CD1c-positive myeloid dendritic cell (primary cell): ENCODE data around the gene RAB1B.
"Not testable (repeated sequence)": the region's sequence is repeated elsewhere in the genome, so short reads cannot be mapped to it uniquely, and the experiment has no call there.

Experiments
- DNase-seq: peaks from one replicate; pipeline ENCODE4 v3.0.0-alpha.2; 2016; ENCODE audit errors: extremely low spot score

The RAB1B gene

GRCh38 chr11:66267039-66267378, 1.4 kb upstream of the RAB1B start:
- DNase-seq: no peak

- DNase-seq: peak; percentile 87
Observed at GRCh38 chr11:66267379-66268243, 828 bp upstream of the RAB1B start.

GRCh38 chr11:66268952-66269905, 790 bp downstream of the RAB1B start:
- DNase-seq: peak; percentile 62

- DNase-seq: no peak
Observed at GRCh38 chr11:66271816-66272215, 3.4 kb downstream of the RAB1B start.

GRCh38 chr11:66272596-66272995, 4.2 kb downstream of the RAB1B start:
- no peak for DNase-seq

GRCh38 chr11:66274219-66274618, 5.8 kb downstream of the RAB1B start:
- no peak for DNase-seq

GRCh38 chr11:66275396-66275795, 7.0 kb downstream of the RAB1B start:
- no peak for DNase-seq

- DNase-seq: no peak
Observed at GRCh38 chr11:66275984-66276612, 7.7 kb downstream of the RAB1B start.

GRCh38 chr11:66276619-66277018, 8.2 kb downstream of the RAB1B start:
- DNase-seq: not testable (repeated sequence)

GRCh38 chr11:66277064-66277463, 8.6 kb downstream of the RAB1B start:
- not testable (repeated sequence) for DNase-seq

GRCh38 chr11:66277471-66278362, 9.3 kb downstream of the RAB1B start, which contains the start of gene CNIH2:
CNIH2 (plus strand) TSS chr11:66278175; CDS start chr11:66278457, 282 bp downstream.
- peak; percentile 38 for DNase-seq

GRCh38 chr11:66278363-66279091, 10.1 kb downstream of the RAB1B start:
- no peak for DNase-seq

GRCh38 chr11:66279092-66279734, 10.8 kb downstream of the RAB1B start:
- DNase-seq: no peak

GRCh38 chr11:66280428-66280827, 12.0 kb downstream of the RAB1B start:
- DNase-seq: no peak

GRCh38 chr11:66281001-66281400, 12.6 kb downstream of the RAB1B start:
- DNase-seq: no peak

GRCh38 chr11:66281776-66282467, 13.5 kb downstream of the RAB1B start:
- DNase-seq: no peak

- peak; percentile 99 for DNase-seq
Observed at GRCh38 chr11:66282468-66283455, 14.3 kb downstream of the RAB1B start.
